T1000 (cell line): ENCODE results near the gene CBARP.
A peak's percentile ranks its signal among the peaks of the same experiment; 100 is the strongest.

Experiments used
- DNase-seq: peaks from one replicate; lab custom pipeline; 2025; ENCODE audit warnings: mixed read lengths; lab: John Stamatoyannopoulos, UW

The CBARP gene

DNA sequence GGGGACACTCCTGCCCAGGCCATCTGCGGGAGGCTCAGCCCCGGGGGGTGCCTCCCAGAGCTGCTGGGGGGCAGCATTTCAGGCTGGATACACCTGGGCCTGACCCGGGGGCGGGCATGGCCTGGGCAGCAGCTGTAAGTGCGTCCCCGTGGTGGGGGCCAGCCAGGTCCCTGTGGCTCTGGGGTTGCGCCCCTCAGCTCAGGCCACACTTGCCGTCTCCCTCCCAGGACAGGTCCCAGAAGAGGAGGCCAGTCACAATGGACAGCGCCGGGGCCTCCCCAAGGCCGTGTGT, 11.6 kb downstream of the CBARP start:
- no peak for DNase-seq

- DNase-seq = no peak
Observed at GRCh38 chr19:1225440-1226226, 12.2 kb downstream of the CBARP start.

DNA sequence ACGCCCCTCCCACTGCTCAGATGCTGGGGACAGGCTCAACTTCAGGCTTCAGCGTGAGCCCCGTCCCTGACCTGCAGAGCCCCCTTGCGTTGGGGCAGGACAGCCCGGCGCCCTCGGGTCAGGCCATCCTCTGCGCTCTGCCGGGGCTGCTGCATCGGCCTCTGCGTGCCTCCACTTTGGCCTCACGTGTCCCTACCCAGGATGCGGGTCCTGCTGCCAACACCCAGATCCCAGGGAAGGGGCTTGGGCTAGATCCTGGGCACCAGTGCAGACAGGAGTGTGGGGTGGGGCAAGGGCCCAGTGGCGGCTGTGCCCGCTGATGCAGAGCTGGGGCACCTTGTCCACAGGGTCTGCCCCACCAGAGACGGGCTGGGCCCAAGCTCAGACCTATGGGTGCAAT, 13.0 kb downstream of the CBARP start:
- DNase-seq = no peak

- no peak for DNase-seq
Observed at GRCh38 chr19:1224047-1224825, 13.6 kb downstream of the CBARP start.

DNA sequence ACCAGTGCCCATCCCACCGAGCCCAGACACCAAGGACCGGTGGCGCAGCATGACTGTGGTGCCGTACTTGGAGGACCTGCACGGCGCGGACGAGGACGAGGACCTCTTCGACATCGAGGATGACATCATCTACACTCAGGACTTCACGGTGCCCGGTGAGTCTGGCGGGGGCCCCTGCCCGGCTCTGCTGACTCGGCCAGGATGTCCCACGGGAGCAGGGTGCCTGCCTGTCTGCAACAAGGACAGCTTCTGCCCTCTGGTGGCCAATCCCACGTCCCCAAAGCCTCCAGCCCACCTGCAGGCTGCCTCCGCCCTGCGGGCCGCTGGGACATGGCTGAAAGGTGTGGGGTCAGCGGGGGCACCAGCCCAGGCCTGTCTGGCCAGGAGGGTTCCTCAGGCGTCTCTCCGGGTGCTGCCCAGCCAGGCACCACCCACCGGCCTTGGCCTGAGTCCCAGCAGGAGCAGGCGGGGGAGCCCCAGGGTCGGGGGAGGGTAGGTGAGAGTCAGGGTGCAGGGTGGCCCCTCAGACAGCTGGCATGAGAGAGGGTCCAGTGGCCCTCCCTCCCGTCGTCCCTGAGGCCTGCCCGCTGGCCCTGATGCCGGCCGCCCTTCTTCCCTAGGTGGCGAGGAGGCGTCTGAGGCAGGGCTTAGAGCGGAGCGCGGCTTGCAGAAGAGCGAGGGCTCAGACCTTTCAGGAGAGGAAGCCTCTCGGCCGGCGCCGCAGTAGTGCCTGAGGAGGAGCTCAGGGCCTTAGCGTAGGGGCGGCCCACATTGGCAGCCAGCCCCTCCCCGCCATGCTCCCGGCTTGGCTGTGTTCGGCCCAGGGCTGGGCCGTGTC, 14.6 kb downstream of the CBARP start:
- no peak for DNase-seq

GRCh38 chr19:1222394-1222793, 15.4 kb downstream of the CBARP start:
- no peak for DNase-seq

- DNase-seq = no peak
Observed at GRCh38 chr19:1221904-1222255, 15.9 kb downstream of the CBARP start.

GRCh38 chr19:1220976-1221903, 16.6 kb downstream of the CBARP start:
- DNase-seq = no peak

GRCh38 chr19:1220477-1220930, 17.3 kb downstream of the CBARP start:
- DNase-seq = no peak

GRCh38 chr19:1219786-1220476, 17.9 kb downstream of the CBARP start:
- DNase-seq = no peak

DNA sequence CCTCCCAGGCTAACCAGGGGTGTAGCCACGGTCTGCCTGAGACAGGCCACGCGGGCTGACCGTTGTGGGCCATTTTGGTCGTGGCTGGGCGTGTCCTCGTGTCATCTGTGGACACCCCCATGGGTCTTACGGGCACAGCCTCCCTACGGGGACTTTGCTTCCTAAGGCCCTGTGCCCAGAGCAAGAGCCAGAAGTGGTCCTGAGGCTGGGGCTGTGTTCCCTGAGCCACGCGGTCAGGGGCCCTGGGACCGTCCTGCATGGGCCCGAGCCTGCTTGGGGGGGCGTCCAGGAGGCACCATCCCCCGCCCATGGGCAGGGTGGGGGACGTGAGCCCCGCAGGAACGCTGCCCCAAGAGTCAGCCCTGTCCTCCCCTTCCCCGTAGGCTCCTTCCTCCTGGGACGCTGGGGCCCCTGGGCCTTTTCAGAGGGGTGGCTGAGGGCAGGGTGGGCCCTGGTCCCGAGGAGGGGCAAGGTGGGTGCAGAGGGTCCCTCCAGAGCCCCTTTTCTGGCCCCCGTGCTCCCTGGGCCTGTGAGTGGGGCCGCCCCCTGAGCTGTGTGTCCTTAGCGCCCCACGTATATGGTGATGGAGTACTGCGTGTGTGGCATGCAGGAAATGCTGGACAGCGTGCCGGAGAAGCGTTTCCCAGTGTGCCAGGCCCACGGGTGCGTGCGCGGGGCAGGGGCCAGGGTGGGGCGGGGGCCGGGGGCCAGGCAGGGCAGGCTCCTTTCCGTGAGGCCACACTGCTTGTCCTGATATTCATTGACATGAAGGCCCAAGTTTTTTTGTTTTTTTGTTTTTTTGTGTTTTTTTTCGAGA, 18.8 kb downstream of the CBARP start:
- DNase-seq = no peak

DNA sequence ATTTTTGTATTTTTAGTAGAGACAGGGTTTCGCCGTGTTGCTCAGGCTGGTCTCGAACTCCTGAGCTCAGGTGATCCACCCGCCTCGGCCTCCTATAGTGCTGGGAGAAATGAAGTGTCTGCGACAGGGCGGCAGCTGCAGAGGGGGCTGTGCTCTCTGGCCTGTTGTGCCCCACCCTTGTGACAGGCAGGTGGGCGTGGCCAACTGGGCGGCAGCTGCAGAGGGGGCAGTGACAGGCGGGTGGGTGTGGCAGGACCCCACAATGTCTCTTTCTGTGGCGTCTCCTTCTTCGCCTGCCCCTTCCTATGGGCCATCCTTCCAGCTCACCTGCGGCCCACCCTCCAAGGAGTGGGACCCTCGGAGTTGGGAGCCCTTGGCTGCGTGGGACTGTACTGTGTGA, 20.4 kb downstream of the CBARP start:
- no peak for DNase-seq

- DNase-seq = no peak
Observed at GRCh38 chr19:1216756-1217155, 21.0 kb downstream of the CBARP start.

GRCh38 chr19:1214862-1215731, 22.7 kb downstream of the CBARP start:
- peak; percentile 35 for DNase-seq

GRCh38 chr19:1214299-1214861, 23.4 kb downstream of the CBARP start:
- no peak for DNase-seq

GRCh38 chr19:1213391-1214286, 24.2 kb downstream of the CBARP start:
- DNase-seq = peak; percentile 45

DNA sequence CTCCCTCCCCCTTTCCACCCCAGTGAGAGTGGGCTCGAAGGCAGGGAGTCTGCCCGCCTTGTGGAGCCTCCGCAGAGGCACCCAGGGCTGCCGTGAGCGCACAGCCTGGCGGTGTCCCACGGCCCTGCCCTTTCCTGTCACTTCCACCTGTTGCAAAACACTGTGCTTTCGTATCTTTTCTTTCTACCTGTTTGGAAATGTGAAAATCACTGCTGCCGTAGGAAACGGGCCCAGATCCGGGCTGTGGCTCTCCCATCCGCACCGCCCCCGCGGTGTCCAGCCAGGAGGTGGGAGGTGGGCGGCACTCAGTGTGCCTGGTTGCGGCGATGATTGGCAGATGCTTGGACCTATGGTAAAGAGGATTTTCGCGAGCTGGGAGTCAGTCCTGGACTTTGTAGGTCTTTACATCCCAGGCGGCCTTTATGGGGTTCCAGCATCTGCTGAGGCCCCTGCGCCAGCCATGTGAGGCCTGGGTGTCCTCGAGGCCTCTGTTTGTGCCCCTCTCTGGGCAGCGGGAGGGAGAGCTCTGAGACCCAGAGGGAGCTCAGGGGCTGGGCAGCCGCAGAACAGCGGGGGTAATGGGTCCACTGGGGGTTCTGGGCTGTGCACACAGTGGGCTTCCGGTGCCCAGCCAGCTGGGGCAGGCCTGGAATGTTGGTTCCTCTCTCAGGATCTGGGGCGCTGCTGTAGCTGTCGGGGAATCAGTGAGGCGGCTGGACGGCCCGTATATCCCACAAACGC, 26.1 kb downstream of the CBARP start:
- DNase-seq = no peak
